ENCODE data around the gene TIMM50. TPM values are rescaled to one million over a fixed set of nuclear protein-coding genes. Genes with fewer than 3 reads are reported as not detected.

TIMM50 gene
- total and polyA plus RNA-seq, 2 of the 13 experiments (the other 11 are each of a cell fraction or from before 2014, with no cell fraction given): 91.1 to 92.5 TPM

DNA sequence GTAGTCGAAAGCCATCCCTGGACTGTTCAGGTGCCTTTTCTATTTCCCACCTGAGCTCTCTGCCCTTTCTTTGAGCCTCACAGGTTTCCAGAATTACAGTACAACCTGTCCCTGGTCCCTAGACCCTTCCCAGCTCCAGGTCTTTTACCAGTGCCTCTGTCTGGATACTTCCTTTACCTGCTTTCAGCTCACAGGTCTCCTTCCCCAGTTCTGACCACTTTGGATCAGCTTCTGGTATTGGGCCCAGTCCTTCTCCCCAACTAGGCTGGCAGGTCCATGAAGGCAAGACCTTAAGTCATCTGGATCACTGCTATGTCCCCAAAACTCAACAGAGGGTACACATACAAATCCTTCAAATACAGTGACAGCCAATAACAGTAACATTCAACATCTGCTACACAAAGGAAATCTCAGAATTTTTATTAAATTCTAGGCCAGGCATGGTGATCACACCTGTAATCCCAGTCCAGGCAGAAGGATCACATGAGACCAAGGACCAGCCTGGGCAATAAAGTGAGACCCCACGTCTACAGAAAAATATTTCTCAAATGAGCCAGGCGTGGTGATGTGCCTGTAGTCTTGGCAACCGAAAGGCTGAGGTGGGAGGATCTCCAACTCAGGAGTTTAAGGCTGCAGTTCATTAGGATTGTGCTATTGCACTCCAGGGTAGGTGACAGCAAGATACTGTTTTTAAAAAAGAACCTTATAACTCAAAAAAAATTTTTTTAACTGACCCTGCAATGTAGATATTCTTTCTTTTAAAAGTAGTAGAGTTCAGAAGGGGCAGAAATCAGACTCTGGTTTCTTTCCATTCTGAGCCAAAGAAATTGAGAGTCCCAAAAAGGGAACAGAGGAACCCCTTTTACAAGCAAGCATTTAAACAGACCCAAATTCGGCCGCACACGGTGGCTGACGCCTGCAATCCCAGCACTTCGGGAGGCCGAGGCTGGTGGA lies 46.2 kb upstream of the TIMM50 start:
- no peak for DNase-seq (ENCODE audit: low spot score)
- TF ChIP-seq POLR2AphosphoS5 (IDR thresholded peaks at IDR 0.05; ENCODE audit: low read depth, low read length) (peak; percentile 29; the same call in 1 of the 2 replicates), ZNF205 (CRISPR knock-in tag; IDR thresholded peaks at IDR 0.05) (no peak), NR2C2 (CRISPR knock-in tag; IDR thresholded peaks at IDR 0.05; ENCODE audit: borderline replicate concordance) (no peak), GATAD1 (CRISPR knock-in tag; IDR thresholded peaks at IDR 0.05) (no peak), MIER3 (CRISPR knock-in tag; IDR thresholded peaks at IDR 0.05; ENCODE audit: borderline replicate concordance) (no peak), LCORL (IDR thresholded peaks at IDR 0.05) (no peak), LCORL (CRISPR knock-in tag; IDR thresholded peaks at IDR 0.05) (0 out of 2 replicates have a peak, but pooled peaks have one; percentile 4), ZNF18 (CRISPR knock-in tag; IDR thresholded peaks at IDR 0.05; ENCODE audit: insufficient replicate concordance) (no peak), ZNF598 (CRISPR knock-in tag; IDR thresholded peaks at IDR 0.05; ENCODE audit: borderline replicate concordance) (no peak)
- TF ChIP-seq, protein P1, sequence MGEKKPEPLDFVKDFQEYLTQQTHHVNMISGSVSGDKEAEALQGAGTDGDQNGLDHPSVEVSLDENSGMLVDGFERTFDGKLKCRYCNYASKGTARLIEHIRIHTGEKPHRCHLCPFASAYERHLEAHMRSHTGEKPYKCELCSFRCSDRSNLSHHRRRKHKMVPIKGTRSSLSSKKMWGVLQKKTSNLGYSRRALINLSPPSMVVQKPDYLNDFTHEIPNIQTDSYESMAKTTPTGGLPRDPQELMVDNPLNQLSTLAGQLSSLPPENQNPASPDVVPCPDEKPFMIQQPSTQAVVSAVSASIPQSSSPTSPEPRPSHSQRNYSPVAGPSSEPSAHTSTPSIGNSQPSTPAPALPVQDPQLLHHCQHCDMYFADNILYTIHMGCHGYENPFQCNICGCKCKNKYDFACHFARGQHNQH (CRISPR knock-in tag; IDR thresholded peaks at IDR 0.05): no peak
- TF ChIP-seq, protein P2, sequence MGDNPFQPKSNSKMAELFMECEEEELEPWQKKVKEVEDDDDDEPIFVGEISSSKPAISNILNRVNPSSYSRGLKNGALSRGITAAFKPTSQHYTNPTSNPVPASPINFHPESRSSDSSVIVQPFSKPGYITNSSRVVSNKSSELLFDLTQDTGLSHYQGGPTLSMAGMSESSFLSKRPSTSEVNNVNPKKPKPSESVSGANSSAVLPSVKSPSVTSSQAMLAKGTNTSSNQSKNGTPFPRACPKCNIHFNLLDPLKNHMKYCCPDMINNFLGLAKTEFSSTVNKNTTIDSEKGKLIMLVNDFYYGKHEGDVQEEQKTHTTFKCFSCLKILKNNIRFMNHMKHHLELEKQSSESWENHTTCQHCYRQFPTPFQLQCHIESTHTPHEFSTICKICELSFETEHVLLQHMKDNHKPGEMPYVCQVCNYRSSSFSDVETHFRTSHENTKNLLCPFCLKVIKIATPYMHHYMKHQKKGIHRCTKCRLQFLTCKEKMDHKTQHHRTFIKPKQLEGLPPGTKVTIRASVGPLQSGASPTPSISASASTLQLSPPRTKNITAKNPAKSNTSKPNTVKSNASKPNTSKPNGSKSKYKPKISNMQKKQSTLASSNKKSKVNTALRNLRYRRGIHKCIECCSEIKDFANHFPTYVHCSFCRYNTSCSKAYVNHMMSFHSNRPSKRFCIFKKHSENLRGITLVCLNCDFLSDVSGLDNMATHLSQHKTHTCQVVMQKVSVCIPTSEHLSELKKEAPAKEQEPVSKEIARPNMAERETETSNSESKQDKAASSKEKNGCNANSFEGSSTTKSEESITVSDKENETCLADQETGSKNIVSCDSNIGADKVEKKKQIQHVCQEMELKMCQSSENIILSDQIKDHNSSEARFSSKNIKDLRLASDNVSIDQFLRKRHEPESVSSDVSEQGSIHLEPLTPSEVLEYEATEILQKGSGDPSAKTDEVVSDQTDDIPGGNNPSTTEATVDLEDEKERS (CRISPR knock-in tag; IDR thresholded peaks at IDR 0.05): no peak
- in situ Hi-C loops (cut with HindIII; ENCODE audit: extremely low pct_ligation_motif_present, low pct_unique_long_range_greater_than_20kb): no loop called here
- Histone ChIP-seq H3K4me1 (ENCODE audit: insufficient read depth, low read length) (peaks cover 76% of the 10 kb centered on the region), H3K27me3 (ENCODE audit: control insufficient read depth in 1 of 2, insufficient read depth in 2 of 2, low read length in 2 of 2) (no peaks in the 10 kb centered on the region; a peak in 1 of 5 replicates), H3K4me3 (replicated peaks in 1 of 3; ENCODE audit: insufficient read depth in 1 of 3, low read depth in 2 of 3, low read length in 3 of 3) (peak overlapping the region; percentile 91 to 100 (median 99)), H3K27ac (ENCODE audit: extremely low read length, insufficient read depth, low read length) (peak overlapping the region; percentile 83), H3K79me2 (ENCODE audit: insufficient read depth, low read length) (peaks cover 24% of the 10 kb centered on the region), H3K9me3 (ENCODE audit: low read length) (no peaks in the 10 kb centered on the region), H2AFZ (ENCODE audit: low read length) (no peak overlapping the region), H3K4me2 (ENCODE audit: low read depth, low read length) (peak overlapping the region; percentile 90), H3K9ac (ENCODE audit: insufficient read depth, low read depth, low read length) (peak overlapping the region; percentile 99), H4K20me1 (ENCODE audit: insufficient read depth, low read length) (peaks cover 29% of the 10 kb centered on the region), H3K36me3 (replicated peaks in 1 of 2; ENCODE audit: control insufficient read depth in 1 of 2, insufficient read depth in 2 of 2, low read length in 2 of 2) (peaks cover 11 to 26% of the 10 kb centered on the region in 2 experiments)
- FAIRE-seq: no peak
- 28% methylated on average over 10 of the region's 10 CpGs for WGBS (ENCODE audit: low lambda C conversion rate)
- intact Hi-C loops (cut with micrococcal nuclease; ENCODE audit: unreplicated experiment): no loop called here
- no TSS peak for BruUV-seq (replicated peaks)
- ChIA-PET CTCF (ENCODE audit: low intra/inter-chr PET ratio, low total read pairs) (no interaction called here), POLR2A (interaction anchor here (0.8 to 1.8 kb wide), 16 partner anchors 9 to 105 kb away, joined by 3 to 78 read pairs (median 13); partner anchors contain the start of genes EID2, EID2B, MED29 and PAF1)
- ATAC-seq: no peak

All from HepG2 (cell line).